Measurements from ENCODE around the gene PHLDA1. TPM values are rescaled to one million over a fixed set of nuclear protein-coding genes. Genes with fewer than 3 reads are reported as not detected.
A peak's percentile ranks its signal among the peaks of the same experiment; 100 is the strongest.

Gene PHLDA1
- total and polyA plus RNA-seq, 2 of the 13 experiments (the other 11 are each of a cell fraction or from before 2014, with no cell fraction given), result 33.8 to 41.0 TPM

DNA sequence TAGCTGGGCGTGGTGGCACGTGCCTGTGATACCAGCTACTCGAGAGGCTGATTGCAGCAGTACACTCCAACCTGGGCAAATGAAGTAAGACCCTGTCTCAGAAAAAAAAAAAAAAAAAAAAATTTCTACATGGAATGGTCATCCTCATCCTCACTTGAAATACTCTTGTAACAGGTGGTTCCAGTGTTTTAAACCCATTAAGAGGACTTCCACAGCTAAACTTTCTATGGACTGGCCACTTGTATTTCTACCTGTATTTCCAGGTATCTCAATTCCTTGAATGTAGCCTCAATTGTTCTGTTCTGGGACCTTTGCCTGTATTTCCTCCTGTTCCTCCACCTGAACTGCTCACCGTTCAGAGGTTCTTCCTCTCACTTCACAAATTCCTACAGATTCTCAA lies 11.8 kb upstream of the PHLDA1 start (continued):
- TF ChIP-seq, protein P1, sequence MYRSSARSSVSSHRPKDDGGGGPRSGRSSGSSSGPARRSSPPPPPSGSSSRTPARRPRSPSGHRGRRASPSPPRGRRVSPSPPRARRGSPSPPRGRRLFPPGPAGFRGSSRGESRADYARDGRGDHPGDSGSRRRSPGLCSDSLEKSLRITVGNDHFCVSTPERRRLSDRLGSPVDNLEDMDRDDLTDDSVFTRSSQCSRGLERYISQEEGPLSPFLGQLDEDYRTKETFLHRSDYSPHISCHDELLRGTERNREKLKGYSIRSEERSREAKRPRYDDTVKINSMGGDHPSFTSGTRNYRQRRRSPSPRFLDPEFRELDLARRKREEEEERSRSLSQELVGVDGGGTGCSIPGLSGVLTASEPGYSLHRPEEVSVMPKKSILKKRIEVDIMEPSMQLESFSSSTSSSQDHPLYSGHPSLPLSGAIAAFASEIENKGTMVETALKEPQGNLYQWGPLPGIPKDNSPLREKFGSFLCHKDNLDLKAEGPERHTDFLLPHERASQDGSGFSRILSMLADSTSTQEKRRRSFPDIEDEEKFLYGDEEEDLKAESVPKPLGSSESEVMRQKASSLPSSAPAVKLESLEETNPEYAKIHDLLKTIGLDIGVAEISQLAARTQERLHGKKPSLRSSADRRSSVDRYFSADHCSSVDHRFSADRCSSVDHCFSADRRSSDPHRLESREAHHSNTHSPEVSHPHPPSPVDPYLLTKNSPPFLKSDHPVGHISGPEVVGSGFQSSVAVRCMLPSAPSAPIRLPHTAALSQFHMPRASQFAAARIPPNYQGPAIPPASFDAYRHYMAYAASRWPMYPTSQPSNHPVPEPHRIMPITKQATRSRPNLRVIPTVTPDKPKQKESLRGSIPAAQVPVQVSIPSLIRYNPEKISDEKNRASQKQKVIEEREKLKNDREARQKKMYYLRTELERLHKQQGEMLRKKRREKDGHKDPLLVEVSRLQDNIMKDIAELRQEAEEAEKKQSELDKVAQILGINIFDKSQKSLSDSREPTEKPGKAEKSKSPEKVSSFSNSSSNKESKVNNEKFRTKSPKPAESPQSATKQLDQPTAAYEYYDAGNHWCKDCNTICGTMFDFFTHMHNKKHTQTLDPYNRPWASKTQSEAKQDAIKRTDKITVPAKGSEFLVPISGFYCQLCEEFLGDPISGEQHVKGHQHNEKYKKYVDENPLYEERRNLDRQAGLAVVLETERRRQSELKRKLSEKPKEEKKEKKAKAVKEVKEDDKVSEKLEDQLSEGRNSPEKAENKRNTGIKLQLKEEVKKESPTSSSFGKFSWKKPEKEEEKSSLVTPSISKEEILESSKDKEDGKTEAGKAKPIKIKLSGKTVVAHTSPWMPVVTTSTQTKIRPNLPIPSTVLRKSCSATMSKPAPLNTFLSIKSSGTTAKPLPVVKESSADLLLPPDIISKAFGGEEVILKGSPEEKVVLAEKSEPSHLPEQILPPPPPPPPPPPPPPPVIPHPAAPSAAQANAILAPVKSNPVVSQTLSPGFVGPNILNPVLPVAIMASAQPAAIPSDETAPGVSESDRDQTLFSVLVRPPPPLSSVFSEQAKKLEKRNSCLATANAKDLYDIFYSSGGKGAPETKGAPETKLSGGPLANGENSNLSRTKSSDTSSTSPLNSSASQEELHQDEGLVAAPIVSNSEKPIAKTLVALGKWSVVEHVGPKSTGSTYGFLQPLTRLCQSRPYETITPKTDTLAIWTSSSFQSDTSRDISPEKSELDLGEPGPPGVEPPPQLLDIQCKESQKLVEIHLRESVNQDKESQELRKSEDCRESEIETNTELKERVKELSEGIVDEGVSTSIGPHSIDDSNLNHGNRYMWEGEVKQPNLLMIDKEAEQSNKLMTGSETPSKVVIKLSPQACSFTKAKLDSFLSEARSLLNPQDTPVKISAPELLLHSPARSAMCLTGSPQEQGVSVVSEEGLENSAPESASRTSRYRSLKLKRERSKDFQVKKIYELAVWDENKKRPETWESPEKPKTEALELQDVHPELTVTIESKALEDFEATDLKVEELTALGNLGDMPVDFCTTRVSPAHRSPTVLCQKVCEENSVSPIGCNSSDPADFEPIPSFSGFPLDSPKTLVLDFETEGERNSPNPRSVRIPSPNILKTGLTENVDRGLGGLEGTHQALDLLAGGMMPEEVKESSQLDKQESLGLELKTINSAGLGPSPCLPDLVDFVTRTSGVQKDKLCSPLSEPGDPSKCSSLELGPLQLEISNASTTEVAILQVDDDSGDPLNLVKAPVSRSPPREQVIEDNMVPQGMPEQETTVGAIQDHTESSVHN (CRISPR knock-in tag; IDR thresholded peaks at IDR 0.05), result no peak
- no peak for TF ChIP-seq SUZ12 (IDR thresholded peaks at IDR 0.05; ENCODE audit: low read depth, low read length)
- TF ChIP-seq, protein P2, sequence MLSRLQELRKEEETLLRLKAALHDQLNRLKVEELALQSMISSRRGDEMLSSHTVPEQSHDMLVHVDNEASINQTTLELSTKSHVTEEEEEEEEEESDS (CRISPR knock-in tag; IDR thresholded peaks at IDR 0.05; ENCODE audit: borderline replicate concordance), result no peak

DNA sequence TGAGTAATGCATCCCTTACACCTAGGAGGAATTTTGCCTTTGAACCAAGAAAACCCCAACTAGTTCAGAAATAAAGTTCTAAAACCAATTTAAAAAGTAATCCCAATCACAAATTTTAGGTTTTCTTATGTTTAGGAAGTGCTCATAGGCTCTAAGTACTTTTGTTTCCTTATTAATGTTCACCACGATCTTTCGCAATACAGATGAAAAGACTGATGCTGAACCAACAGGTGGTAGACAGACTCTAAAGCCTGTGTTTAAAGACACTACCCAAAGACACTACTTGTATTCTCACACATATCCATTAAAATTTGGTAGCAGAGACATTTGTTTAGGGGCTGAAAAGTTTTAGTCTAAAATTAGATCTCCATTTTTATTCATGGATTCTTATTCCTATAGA lies 10.6 kb upstream of the PHLDA1 start:
- Histone ChIP-seq H3K79me2 (ENCODE audit: insufficient read depth, low read length) (no peaks in the 10 kb centered on the region), H4K20me1 (ENCODE audit: insufficient read depth, low read length) (no peaks in the 10 kb centered on the region), H3K4me2 (ENCODE audit: low read depth, low read length) (no peak overlapping the region), H3K27ac (ENCODE audit: extremely low read length, insufficient read depth, low read length) (no peak overlapping the region), H3K4me3 (replicated peaks in 1 of 3; ENCODE audit: insufficient read depth in 1 of 3, low read depth in 2 of 3, low read length in 3 of 3) (no peak overlapping the region), H2AFZ (ENCODE audit: low read length) (no peak overlapping the region), H3K9me3 (ENCODE audit: low read length) (no peaks in the 10 kb centered on the region), H3K4me1 (ENCODE audit: insufficient read depth, low read length) (peaks cover 42% of the 10 kb centered on the region), H3K36me3 (replicated peaks in 1 of 2; ENCODE audit: control insufficient read depth in 1 of 2, insufficient read depth in 2 of 2, low read length in 2 of 2) (no peaks in the 10 kb centered on the region), H3K9ac (ENCODE audit: insufficient read depth, low read depth, low read length) (no peak overlapping the region), H3K27me3 (ENCODE audit: control insufficient read depth in 1 of 2, insufficient read depth in 2 of 2, low read length in 2 of 2) (no peaks in the 10 kb centered on the region)
- no peak for FAIRE-seq
- no peak for ATAC-seq
- ChIA-PET CTCF (ENCODE audit: low intra/inter-chr PET ratio, low total read pairs) (no interaction called here), POLR2A (no interaction called here)
- intact Hi-C loops (cut with micrococcal nuclease; ENCODE audit: unreplicated experiment), result no loop called here
- no peak for DNase-seq (ENCODE audit: low spot score)
- 95% methylated on average over 2 of the region's 2 CpGs for WGBS (ENCODE audit: low lambda C conversion rate)
- TF ChIP-seq ZNF235 (CRISPR knock-in tag; IDR thresholded peaks at IDR 0.05; ENCODE audit: borderline replicate concordance) (no peak), ZNF790 (CRISPR knock-in tag; IDR thresholded peaks at IDR 0.05; ENCODE audit: borderline replicate concordance) (no peak), CEBPG (CRISPR knock-in tag; IDR thresholded peaks at IDR 0.05) (peak; percentile 49; the same call in 1 of the 2 replicates), MEIS1 (CRISPR knock-in tag; IDR thresholded peaks at IDR 0.05; ENCODE audit: borderline replicate concordance) (no peak), CEBPB (IDR thresholded peaks at IDR 0.05; ENCODE audit: borderline replicate concordance, low read depth, low read length) (peak; percentile 69; the same call in 1 of the 2 replicates)
- TF ChIP-seq, protein P3, sequence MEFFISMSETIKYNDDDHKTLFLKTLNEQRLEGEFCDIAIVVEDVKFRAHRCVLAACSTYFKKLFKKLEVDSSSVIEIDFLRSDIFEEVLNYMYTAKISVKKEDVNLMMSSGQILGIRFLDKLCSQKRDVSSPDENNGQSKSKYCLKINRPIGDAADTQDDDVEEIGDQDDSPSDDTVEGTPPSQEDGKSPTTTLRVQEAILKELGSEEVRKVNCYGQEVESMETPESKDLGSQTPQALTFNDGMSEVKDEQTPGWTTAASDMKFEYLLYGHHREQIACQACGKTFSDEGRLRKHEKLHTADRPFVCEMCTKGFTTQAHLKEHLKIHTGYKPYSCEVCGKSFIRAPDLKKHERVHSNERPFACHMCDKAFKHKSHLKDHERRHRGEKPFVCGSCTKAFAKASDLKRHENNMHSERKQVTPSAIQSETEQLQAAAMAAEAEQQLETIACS (CRISPR knock-in tag; IDR thresholded peaks at IDR 0.05), result no peak
- TF ChIP-seq, protein P4, sequence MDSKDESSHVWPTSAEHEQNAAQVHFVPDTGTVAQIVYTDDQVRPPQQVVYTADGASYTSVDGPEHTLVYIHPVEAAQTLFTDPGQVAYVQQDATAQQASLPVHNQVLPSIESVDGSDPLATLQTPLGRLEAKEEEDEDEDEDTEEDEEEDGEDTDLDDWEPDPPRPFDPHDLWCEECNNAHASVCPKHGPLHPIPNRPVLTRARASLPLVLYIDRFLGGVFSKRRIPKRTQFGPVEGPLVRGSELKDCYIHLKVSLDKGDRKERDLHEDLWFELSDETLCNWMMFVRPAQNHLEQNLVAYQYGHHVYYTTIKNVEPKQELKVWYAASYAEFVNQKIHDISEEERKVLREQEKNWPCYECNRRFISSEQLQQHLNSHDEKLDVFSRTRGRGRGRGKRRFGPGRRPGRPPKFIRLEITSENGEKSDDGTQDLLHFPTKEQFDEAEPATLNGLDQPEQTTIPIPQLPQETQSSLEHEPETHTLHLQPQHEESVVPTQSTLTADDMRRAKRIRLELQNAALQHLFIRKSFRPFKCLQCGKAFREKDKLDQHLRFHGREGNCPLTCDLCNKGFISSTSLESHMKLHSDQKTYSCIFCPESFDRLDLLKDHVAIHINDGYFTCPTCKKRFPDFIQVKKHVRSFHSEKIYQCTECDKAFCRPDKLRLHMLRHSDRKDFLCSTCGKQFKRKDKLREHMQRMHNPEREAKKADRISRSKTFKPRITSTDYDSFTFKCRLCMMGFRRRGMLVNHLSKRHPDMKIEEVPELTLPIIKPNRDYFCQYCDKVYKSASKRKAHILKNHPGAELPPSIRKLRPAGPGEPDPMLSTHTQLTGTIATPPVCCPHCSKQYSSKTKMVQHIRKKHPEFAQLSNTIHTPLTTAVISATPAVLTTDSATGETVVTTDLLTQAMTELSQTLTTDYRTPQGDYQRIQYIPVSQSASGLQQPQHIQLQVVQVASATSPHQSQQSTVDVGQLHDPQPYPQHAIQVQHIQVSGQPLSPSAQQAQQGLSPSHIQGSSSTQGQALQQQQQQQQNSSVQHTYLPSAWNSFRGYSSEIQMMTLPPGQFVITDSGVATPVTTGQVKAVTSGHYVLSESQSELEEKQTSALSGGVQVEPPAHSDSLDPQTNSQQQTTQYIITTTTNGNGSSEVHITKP (CRISPR knock-in tag; IDR thresholded peaks at IDR 0.05; ENCODE audit: low read depth), result no peak
- BruUV-seq (replicated peaks), result no TSS peak
- in situ Hi-C loops (cut with HindIII; ENCODE audit: extremely low pct_ligation_motif_present, low pct_unique_long_range_greater_than_20kb), result no loop called here
